Neural cell (in vitro differentiated cells): ENCODE results near the gene ATPAF1. TPM values are rescaled to one million over a fixed set of nuclear protein-coding genes. Genes with fewer than 3 reads are reported as not detected.

Experiments
- H2AFZ ChIP-seq: fragments of 200-600, 300-800 bp; sonication (generic), shearing (Covaris generic); 2 replicates; pipeline ENCODE4 v1.6.0; 2014; ENCODE audit warnings: low read depth, mild to moderate bottlenecking, antibody characterized with exemption, low read length, moderate library complexity
- H3F3A ChIP-seq: fragments of 200-600 bp; shearing (Covaris generic); 2 replicates; pipeline ENCODE4 v1.6.1; 2016; ENCODE audit warnings: mild to moderate bottlenecking, moderate library complexity, mixed read lengths, antibody characterized with exemption, low read length; ENCODE audit not compliant: insufficient read depth, poor library complexity, severe bottlenecking
- H3K27ac ChIP-seq: fragments of 200-600, 300-800 bp; sonication (generic), shearing (Covaris generic); 2 replicates; pipeline ENCODE4 v1.5.1; 2014; ENCODE audit warnings: mild to moderate bottlenecking, low read length, moderate library complexity
- H3K27me3 ChIP-seq: fragments of 300-800, 200-600 bp; sonication (generic), shearing (Covaris generic); 2 replicates; pipeline ENCODE4 v1.6.0; 2014; ENCODE audit warnings: mild to moderate bottlenecking, low read depth, low read length, moderate library complexity; ENCODE audit not compliant: insufficient read depth
- H3K36me3 ChIP-seq: fragments of 300-800, 200-600 bp; sonication (generic), shearing (Covaris generic); 2 replicates; pipeline ENCODE4 v1.5.1; 2014; ENCODE audit warnings: mild to moderate bottlenecking, antibody characterized with exemption, low read length, moderate library complexity; ENCODE audit not compliant: insufficient read depth
- H3K4me2 ChIP-seq: fragments of 300-800, 200-600 bp; sonication (generic), shearing (Covaris generic); 2 replicates; pipeline ENCODE4 v1.6.0; 2014; ENCODE audit warnings: mild to moderate bottlenecking, low read length
- H3K4me3 ChIP-seq: fragments of 300-800, 200-600 bp; sonication (generic), shearing (Covaris generic); 2 replicates; pipeline ENCODE4 v1.5.1; 2014; ENCODE audit warnings: mild to moderate bottlenecking, low read length, moderate library complexity
- H3K79me2 ChIP-seq: fragments of 200-600 bp; shearing (Covaris generic); replicated peaks from 2 replicates; pipeline ENCODE4 v1.6.0; 2014; ENCODE audit warnings: mild to moderate bottlenecking, low read length, moderate library complexity; ENCODE audit not compliant: insufficient read depth
- H3K9ac ChIP-seq: fragments of 300-800, 200-600 bp; sonication (generic), shearing (Covaris generic); 2 replicates; pipeline ENCODE4 v1.6.1; 2016; ENCODE audit warnings: mild to moderate bottlenecking, low read length, mixed read lengths
- H3K9me2 ChIP-seq: fragments of 200-600 bp; shearing (Covaris generic); 2 replicates; pipeline ENCODE4 v1.6.1; 2016; ENCODE audit warnings: mild to moderate bottlenecking, low read length, mixed read lengths; ENCODE audit not compliant: insufficient read depth
- H3K9me3 ChIP-seq: fragments of 200-600, 300-800 bp; sonication (generic), shearing (Covaris generic); 2 replicates; pipeline ENCODE4 v1.6.1; 2016; ENCODE audit warnings: mild to moderate bottlenecking, mixed run types, low read length, moderate library complexity, mixed read lengths
- H4K20me1 ChIP-seq: fragments of 200-600 bp; shearing (Covaris generic); 2 replicates; pipeline ENCODE4 v1.6.1; 2016; ENCODE audit warnings: mild to moderate bottlenecking, mixed run types; ENCODE audit not compliant: insufficient read depth
- CTCF ChIP-seq: fragments of 450-650 bp; IDR thresholded peaks from 2 replicates; pipeline ENCODE4 v1.5.1; 2014; ENCODE audit warnings: antibody characterized with exemption, mild to moderate bottlenecking, moderate library complexity; ENCODE audit not compliant: poor library complexity, severe bottlenecking
- EP300 ChIP-seq: fragments of 450-650 bp; conservative IDR thresholded peaks from 2 replicates; pipeline ENCODE4 v1.6.1; 2014; ENCODE audit warnings: antibody characterized with exemption, mild to moderate bottlenecking, moderate library complexity; ENCODE audit not compliant: poor library complexity, severe bottlenecking
- EZH2 ChIP-seq: fragments of 200-600, 300-800 bp; shearing (Covaris generic), sonication (generic); IDR thresholded peaks from 2 replicates; pipeline ENCODE4 v1.6.1; 2014; ENCODE audit warnings: antibody characterized with exemption, low read length, borderline replicate concordance, mild to moderate bottlenecking; ENCODE audit not compliant: insufficient read depth, poor library complexity, severe bottlenecking
- MXI1 ChIP-seq: fragments of 450-650 bp; conservative IDR thresholded peaks from 2 replicates; pipeline ENCODE4 v1.6.1; 2014; ENCODE audit warnings: antibody characterized with exemption, mild to moderate bottlenecking; ENCODE audit not compliant: poor library complexity, severe bottlenecking
- POLR2AphosphoS5 ChIP-seq: IDR thresholded peaks from 2 replicates; pipeline ENCODE4 v1.6.1; 2012
- RAD21 ChIP-seq: fragments of 450-650 bp; conservative IDR thresholded peaks from 2 replicates; pipeline ENCODE4 v1.6.1; 2014; ENCODE audit warnings: antibody characterized with exemption, mild to moderate bottlenecking, moderate library complexity
- SMC3 ChIP-seq: fragments of 450-650 bp; conservative IDR thresholded peaks from 2 replicates; pipeline ENCODE4 v1.6.1; 2014; ENCODE audit warnings: antibody characterized with exemption, mild to moderate bottlenecking, moderate library complexity; ENCODE audit not compliant: poor library complexity
- TAF1 ChIP-seq: IDR thresholded peaks from 2 replicates; pipeline ENCODE4 v1.6.1; 2012; ENCODE audit warnings: low read depth
- polyA plus RNA-seq: library from polyadenylated mRNA; depleted of rRNA; stranded (reverse); fragments of >200 nt; gene quantifications from 2 replicates; pipeline ENCODE4 v1.2.3, GENCODE V29; 2014
- TF ChIP-seq, protein P1 (sequence below): IDR thresholded peaks from 2 replicates; pipeline ENCODE4 v1.6.1; 2012; ENCODE audit warnings: borderline replicate concordance

Gene ATPAF1
- polyA plus RNA-seq, 1 donor from 2014 or later = 80.7 TPM

GRCh38 chr1:46596846-46597245, 71.3 kb downstream of the ATPAF1 start:
- Histone ChIP-seq H3K9ac (no peak overlapping the region), H3K27me3 (no peaks in the 10 kb centered on the region), H3K9me3 (no peaks in the 10 kb centered on the region), H3K27ac (no peak overlapping the region), H3K4me3 (no peak overlapping the region), H3K9me2 (no peaks in the 10 kb centered on the region), H3F3A (no peaks in the 10 kb centered on the region), H3K4me2 (no peak overlapping the region), H2AFZ (no peak overlapping the region), H4K20me1 (no peaks in the 10 kb centered on the region), H3K79me2 (no peaks in the 10 kb centered on the region), H3K36me3 (no peaks in the 10 kb centered on the region)
- TF ChIP-seq CTCF = no peak
- no peak for TF ChIP-seq SMC3
- no peak for TF ChIP-seq TAF1
- no peak for TF ChIP-seq RAD21
- no peak for TF ChIP-seq POLR2AphosphoS5
- no peak for TF ChIP-seq MXI1
- TF ChIP-seq, protein P1, sequence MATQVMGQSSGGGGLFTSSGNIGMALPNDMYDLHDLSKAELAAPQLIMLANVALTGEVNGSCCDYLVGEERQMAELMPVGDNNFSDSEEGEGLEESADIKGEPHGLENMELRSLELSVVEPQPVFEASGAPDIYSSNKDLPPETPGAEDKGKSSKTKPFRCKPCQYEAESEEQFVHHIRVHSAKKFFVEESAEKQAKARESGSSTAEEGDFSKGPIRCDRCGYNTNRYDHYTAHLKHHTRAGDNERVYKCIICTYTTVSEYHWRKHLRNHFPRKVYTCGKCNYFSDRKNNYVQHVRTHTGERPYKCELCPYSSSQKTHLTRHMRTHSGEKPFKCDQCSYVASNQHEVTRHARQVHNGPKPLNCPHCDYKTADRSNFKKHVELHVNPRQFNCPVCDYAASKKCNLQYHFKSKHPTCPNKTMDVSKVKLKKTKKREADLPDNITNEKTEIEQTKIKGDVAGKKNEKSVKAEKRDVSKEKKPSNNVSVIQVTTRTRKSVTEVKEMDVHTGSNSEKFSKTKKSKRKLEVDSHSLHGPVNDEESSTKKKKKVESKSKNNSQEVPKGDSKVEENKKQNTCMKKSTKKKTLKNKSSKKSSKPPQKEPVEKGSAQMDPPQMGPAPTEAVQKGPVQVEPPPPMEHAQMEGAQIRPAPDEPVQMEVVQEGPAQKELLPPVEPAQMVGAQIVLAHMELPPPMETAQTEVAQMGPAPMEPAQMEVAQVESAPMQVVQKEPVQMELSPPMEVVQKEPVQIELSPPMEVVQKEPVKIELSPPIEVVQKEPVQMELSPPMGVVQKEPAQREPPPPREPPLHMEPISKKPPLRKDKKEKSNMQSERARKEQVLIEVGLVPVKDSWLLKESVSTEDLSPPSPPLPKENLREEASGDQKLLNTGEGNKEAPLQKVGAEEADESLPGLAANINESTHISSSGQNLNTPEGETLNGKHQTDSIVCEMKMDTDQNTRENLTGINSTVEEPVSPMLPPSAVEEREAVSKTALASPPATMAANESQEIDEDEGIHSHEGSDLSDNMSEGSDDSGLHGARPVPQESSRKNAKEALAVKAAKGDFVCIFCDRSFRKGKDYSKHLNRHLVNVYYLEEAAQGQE = no peak
- TF ChIP-seq EZH2 = no peak
- TF ChIP-seq EP300 = no peak

GRCh38 chr1:46596036-46596435, 72.1 kb downstream of the ATPAF1 start:
- H3K9me3 ChIP-seq = no peaks in the 10 kb centered on the region
- no peak overlapping the region for H2AFZ ChIP-seq
- H3K4me2 ChIP-seq = no peak overlapping the region
- H3K9ac ChIP-seq = no peak overlapping the region
- H3K4me3 ChIP-seq = no peak overlapping the region
- H3K27me3 ChIP-seq = no peaks in the 10 kb centered on the region
- no peaks in the 10 kb centered on the region for H4K20me1 ChIP-seq
- H3K36me3 ChIP-seq = no peaks in the 10 kb centered on the region
- TF ChIP-seq MXI1 (no peak), POLR2AphosphoS5 (no peak), CTCF (no peak), EZH2 (no peak), EP300 (no peak), RAD21 (no peak), TAF1 (no peak), SMC3 (no peak)
- TF ChIP-seq, protein P1 = no peak
- H3K9me2 ChIP-seq = no peaks in the 10 kb centered on the region
- H3K27ac ChIP-seq = no peak overlapping the region
- H3F3A ChIP-seq = no peaks in the 10 kb centered on the region
- H3K79me2 ChIP-seq = no peaks in the 10 kb centered on the region
